Jurkat, Clone E6-1 (cell line): ENCODE data around the gene SLC40A1.

Source experiments
- DNase-seq: peaks from one replicate; pipeline ENCODE4 v3.0.0-alpha.2; 2011; ENCODE audit warnings: low read depth, low spot score
- H3K4me3 ChIP-seq: 2 replicates; pipeline ENCODE4 v1.5.1; 2011; ENCODE audit warnings: mild to moderate bottlenecking, low read length, control low read depth, moderate library complexity

SLC40A1 gene

GRCh38 chr2:189577121-189577520, 3.5 kb downstream of the SLC40A1 start:
- H3K4me3 ChIP-seq: no peak overlapping the region
- no peak for DNase-seq

- no peak overlapping the region for H3K4me3 ChIP-seq
- DNase-seq: no peak
Observed at GRCh38 chr2:189576396-189576795, 4.2 kb downstream of the SLC40A1 start.

GRCh38 chr2:189574793-189575475, 5.7 kb downstream of the SLC40A1 start:
- DNase-seq: no peak
- H3K4me3 ChIP-seq: no peak overlapping the region

GRCh38 chr2:189570570-189571031, 10.0 kb downstream of the SLC40A1 start:
- H3K4me3 ChIP-seq: no peak overlapping the region
- no peak for DNase-seq

GRCh38 chr2:189569295-189569910, 11.2 kb downstream of the SLC40A1 start:
- no peak for DNase-seq
- H3K4me3 ChIP-seq: no peak overlapping the region

- H3K4me3 ChIP-seq: no peak overlapping the region
- no peak for DNase-seq
Observed at GRCh38 chr2:189566046-189566445, 14.5 kb downstream of the SLC40A1 start.

- DNase-seq: no peak
- no peak overlapping the region for H3K4me3 ChIP-seq
Observed at GRCh38 chr2:189561371-189562038, 19.1 kb downstream of the SLC40A1 start.

- H3K4me3 ChIP-seq: no peak overlapping the region
- no peak for DNase-seq
Observed at GRCh38 chr2:189560273-189560586, 20.4 kb downstream of the SLC40A1 start.

- H3K4me3 ChIP-seq: no peak overlapping the region
- DNase-seq: no peak
Observed at GRCh38 chr2:189559579-189560272, 20.9 kb downstream of the SLC40A1 start.

- no peak for DNase-seq
- H3K4me3 ChIP-seq: no peak overlapping the region
Observed at GRCh38 chr2:189558516-189559272, 21.9 kb downstream of the SLC40A1 start.

GRCh38 chr2:189557373-189557772, 23.2 kb downstream of the SLC40A1 start:
- no peak for DNase-seq
- no peak overlapping the region for H3K4me3 ChIP-seq

GRCh38 chr2:189556526-189556925, 24.1 kb downstream of the SLC40A1 start:
- DNase-seq: no peak
- no peak overlapping the region for H3K4me3 ChIP-seq

- no peak for DNase-seq
- no peak overlapping the region for H3K4me3 ChIP-seq
Observed at GRCh38 chr2:189555232-189555631, 25.4 kb downstream of the SLC40A1 start.

- no peak for DNase-seq
- H3K4me3 ChIP-seq: no peak overlapping the region
Observed at GRCh38 chr2:189553504-189554088, 27.0 kb downstream of the SLC40A1 start.

- H3K4me3 ChIP-seq: no peak overlapping the region
- DNase-seq: no peak
Observed at GRCh38 chr2:189552991-189553404, 27.6 kb downstream of the SLC40A1 start.

- no peak overlapping the region for H3K4me3 ChIP-seq
Observed at GRCh38 chr2:189552334-189552990, 28.1 kb downstream of the SLC40A1 start.

GRCh38 chr2:189551808-189552207, 28.8 kb downstream of the SLC40A1 start:
- no peak for DNase-seq

More at GRCh38 chr2:189552334-189552990, 28.1 kb downstream of the SLC40A1 start:
- DNase-seq: no peak

GRCh38 chr2:189549449-189549832, 31.1 kb downstream of the SLC40A1 start:
- no peak for DNase-seq
- H3K4me3 ChIP-seq: no peak overlapping the region

More at GRCh38 chr2:189551808-189552207, 28.8 kb downstream of the SLC40A1 start:
- no peak overlapping the region for H3K4me3 ChIP-seq
